GM03348 (cell line): Measurements from ENCODE around the gene MBL2.

Source experiments
- DNase-seq: peaks from one replicate; pipeline ENCODE4 v3.0.0; 2012; ENCODE audit warnings: low spot score

The MBL2 gene

DNA sequence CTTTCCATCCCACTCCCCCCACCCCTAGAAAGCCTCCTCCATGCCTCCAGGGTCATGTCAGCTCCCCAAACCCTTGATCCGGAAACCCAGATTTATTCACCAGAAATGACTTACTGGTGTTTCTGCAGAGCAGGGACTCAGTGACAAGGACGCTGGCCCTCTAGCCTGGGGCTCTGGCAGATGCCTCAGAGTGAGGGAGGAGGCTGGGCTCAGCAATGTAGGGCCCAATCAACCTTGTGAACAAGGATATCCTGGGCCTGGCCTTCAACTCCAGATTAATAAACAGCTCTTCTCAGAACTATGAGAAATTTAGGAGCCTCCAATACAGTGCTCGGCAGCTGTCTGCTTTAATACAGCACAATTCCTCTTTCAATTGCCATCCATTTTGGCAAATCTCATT lies at the start of gene MBL2:
MBL2 (minus strand) TSS at position 162 of the 400 bp plus-strand sequence. CDS start 1,149 bp downstream, outside the sequence.
- no peak for DNase-seq

DNA sequence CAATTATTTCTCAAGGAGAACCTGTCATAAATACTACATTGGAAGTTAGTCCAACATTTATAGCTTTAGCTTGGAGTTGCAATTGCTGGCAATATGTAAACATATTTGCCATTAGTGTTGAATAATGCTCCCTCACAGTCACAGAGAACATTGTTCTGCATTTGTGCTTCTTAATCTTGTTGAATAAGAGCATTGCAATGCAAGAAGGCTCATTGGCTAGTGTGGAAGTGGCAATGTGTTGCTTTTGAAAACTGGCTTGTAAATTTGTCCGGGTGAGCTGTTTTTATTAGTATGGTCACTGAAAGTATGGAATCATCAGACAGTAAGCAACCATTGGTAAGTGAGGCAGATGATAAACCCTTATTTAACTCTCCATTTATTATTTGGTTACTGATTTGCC lies 47.7 kb upstream of the MBL2 start:
- DNase-seq: no peak

DNA sequence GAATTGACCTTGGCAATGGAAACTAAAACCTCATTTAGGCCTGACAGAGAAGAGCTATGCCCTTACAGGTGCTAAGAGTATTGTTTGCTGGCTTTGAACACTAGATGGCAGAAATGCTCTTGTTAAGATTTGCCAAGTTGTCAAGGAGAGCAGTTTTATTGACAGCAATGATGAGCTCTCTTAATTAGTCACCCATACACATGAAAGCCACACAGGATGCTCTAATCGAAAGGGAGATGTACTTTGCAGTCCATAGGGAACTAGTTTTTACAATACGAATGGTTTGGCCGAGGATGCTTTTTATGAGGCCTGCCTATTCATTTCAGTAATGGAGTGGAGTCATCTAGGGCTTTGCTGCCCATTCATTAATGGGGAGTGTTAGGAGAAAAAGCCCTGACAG lies 45.4 kb upstream of the MBL2 start:
- peak; percentile 11 for DNase-seq

- no peak for DNase-seq
Observed at GRCh38 chr10:52814506-52814905, 41.9 kb upstream of the MBL2 start.

GRCh38 chr10:52811776-52812175 lies 39.2 kb upstream of the MBL2 start:
- no peak for DNase-seq

GRCh38 chr10:52810761-52811160 lies 38.2 kb upstream of the MBL2 start:
- DNase-seq: no peak

GRCh38 chr10:52807803-52808202 lies 35.2 kb upstream of the MBL2 start:
- no peak for DNase-seq

- no peak for DNase-seq
Observed at GRCh38 chr10:52805414-52806285, 33.1 kb upstream of the MBL2 start.

DNA sequence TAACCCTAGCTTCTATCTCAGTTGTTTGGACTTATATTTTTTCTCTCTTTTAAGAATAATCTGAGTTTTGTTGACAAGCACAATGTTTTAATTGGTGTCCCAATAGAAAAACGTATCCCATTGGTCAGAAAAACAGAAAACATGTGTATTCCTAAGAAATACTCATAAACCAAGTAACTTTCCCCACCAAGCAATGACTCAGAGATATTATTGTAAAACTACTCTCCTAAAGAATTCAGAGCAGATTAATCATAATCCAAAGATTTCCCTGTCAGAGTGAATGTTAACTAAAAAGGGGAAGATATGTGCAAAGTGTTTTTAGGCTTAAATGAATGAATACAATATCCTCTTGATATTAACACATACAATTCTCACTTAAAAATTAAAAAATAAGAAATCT lies 29.4 kb upstream of the MBL2 start:
- DNase-seq: no peak

GRCh38 chr10:52786098-52786497 lies 13.5 kb upstream of the MBL2 start:
- no peak for DNase-seq

DNA sequence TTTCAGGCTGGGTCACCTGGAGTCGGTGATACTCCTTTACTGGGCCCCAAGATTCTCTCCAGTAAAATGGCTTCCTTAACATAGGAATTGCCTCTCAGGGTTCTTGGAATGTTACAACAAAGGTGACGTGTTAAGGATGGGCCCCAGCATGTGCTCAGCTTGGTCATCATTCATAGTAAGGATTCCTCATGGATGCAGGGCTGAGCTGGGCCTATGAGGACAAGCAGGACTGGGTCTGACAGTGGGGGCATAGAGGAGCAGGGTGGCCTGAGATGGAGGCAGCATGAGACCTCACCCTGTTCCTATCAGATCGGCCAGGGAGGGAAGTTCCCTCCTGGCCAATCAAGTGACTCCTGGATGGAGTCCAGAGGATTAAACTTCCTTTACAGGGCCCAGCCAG lies 12.8 kb upstream of the MBL2 start:
- DNase-seq: no peak

DNA sequence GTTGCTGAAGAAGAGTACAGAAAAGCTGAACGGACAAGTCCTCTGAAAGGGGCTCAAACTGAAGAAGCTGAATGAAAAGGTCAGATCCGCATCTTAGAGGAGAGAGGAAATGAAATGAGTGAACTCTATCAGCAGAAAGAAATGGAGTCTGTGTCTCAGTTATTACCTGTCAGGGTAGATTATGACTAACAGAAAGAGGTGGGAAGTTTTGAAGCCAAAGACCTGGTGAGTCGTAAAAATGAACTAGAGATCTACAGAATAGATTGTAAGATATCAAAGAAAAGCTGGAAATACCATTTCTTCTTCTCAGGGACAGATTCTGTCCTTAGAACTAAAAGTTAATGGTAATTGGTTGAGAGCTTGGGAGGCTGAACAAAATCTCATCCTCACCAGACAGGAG lies 11.1 kb upstream of the MBL2 start:
- no peak for DNase-seq

- DNase-seq: no peak
Observed at GRCh38 chr10:52782554-52782953, 10.0 kb upstream of the MBL2 start.

- DNase-seq: no peak
Observed at GRCh38 chr10:52780391-52781155, 8.0 kb upstream of the MBL2 start.

- peak; percentile 89 for DNase-seq
Observed at GRCh38 chr10:52779541-52780390, 7.2 kb upstream of the MBL2 start.

DNA sequence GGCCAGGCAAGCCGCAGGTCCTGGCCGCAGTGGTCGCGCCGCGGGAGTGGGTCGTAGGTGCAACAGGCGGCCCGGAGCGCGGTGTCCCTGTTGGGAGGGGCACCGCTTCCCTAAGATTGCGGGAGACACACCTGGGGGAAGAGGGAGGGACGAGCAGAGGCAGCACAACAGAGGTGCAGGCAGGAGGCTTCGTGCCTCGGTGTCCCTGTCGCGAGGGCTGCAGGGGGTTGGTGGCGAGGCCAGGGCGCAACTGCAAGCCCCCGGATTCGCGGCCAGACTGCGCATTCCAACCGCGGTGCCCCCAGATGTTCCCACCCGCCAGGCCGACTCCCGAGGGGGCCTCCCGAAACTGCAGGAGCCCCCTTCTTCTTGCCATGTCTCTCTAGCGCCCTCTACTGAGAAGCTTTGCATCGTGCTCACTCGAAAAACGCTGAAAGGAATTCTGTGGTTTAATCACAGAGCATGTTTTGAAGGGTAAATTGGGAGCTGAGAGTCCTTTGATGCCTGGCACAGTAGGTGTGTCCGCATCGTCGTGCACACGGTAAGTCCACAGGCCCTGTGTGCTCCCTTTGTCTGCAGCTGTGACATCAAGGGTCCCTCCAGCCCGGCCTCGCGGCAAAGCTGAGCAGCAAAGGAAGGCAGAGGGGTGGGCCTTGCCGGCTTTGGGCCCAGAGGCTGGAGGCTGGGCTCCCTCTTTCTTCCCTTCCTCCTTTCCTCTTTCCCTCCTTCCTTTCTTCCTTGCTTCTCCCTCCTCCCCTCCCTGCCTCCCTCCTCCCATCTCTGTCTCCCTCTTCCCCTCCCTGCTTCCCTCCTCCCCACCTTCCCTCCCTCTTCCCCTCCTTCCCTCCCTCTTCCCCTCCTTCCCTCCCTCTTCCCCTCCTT lies 6.2 kb upstream of the MBL2 start:
- peak; percentile 48 for DNase-seq

DNA sequence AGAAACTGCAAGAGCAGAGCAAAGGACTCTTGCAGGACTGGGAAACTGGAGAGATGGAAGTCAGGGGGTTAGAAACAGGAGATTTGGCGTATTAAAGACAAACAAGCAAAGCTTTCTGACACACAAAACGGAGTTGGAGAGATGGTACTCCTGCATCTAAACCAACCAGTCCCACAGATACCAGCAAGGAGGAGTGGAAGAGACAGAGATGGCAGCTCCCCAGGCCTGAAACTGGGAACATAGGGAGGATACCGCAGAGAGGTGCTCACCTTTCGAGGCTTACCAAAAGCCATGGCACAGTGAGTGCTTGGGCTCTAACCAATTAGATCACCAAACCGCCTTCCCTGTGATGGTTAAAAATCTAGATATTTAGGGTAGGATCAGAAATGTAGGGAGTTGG lies 4.8 kb upstream of the MBL2 start:
- DNase-seq: no peak

DNA sequence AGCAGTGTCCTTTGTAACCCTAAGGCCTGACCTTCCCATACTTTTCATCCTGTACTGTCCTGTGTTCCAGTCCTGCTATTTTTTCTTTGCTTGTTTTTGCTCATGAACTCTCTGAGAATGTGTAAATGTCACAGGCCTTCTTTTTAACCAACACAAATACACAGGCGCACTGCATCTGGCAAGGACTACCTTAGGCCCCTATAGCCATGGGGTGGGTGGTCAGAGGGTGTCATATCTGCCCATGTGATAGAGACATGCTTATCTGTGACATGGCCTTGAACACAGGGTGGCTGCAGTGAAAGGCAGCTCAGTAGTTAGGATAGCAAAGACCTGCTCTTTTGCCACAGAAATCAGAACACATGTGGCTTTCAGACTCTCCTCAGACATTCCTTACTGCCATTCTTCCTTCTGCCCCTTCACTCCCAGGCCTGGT lies 3.9 kb upstream of the MBL2 start:
- DNase-seq: no peak

GRCh38 chr10:52775132-52775647 lies 2.6 kb upstream of the MBL2 start:
- no peak for DNase-seq

DNA sequence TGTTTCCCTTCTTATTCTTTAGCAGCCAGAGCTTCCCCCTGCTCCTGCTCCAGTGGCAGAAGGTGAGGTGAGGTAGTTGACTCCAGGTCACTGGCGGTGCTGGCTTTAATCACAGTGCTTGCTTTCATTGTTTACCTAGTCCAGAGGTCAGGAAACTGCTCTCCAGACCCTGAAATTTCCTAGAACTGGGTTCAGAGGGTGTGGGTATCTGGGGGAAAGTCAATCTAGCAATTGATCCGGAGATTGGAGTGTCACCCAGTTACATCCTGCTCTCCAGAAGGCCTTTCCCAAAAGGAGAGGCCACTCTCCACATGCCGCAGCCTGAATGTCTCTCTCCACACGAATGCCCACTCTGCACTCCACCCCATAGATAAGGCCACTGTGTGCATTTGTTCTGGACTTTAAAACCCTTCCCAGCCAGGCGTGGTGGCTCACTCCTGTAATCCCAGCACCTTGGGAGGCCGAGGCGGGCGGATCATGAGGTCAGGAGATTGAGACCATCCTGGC lies 2.1 kb upstream of the MBL2 start:
- no peak for DNase-seq

DNA sequence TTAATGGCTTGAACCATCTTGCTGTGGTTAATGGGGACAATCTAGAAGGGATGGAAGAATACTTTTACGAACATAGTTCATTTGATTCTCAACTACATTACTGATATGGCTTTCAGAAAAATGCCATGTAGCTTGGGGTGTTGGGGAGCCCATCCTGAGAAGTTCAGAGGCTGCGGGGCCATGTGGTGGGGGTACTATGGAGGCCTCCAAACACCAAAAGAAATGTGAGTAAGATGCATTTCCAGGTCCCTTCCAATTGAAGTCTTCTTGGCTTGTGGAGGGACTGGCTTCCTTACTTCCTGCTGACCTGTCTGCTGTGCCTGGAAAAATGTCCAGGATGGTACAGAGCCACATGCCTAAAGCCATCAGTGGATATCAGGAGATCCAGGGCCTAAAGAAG lies 1.6 kb upstream of the MBL2 start:
- DNase-seq: no peak
